Smooth muscle cell (in vitro differentiated cells): ENCODE measurements around the gene VPREB3. TPM values are rescaled to one million over a fixed set of nuclear protein-coding genes. Genes with fewer than 3 reads are reported as not detected.

ENCODE experiments used
- DNase-seq: peaks from one replicate; lab custom pipeline; 2025; ENCODE audit not compliant: unreplicated experiment; lab: John Stamatoyannopoulos, UW
- H2AFZ ChIP-seq: fragments of 200-600 bp; sonication (generic); 2 replicates; pipeline ENCODE4 v1.6.0; 2016; ENCODE audit warnings: antibody characterized with exemption, low read depth, mild to moderate bottlenecking
- H3F3A ChIP-seq: fragments of 200-600 bp; sonication (generic); 2 replicates; pipeline ENCODE4 v1.6.0; 2017; ENCODE audit warnings: antibody characterized with exemption, low read depth
- H3K27ac ChIP-seq: fragments of 200-600 bp; sonication (generic); 2 replicates; pipeline ENCODE4 v1.5.1; 2016; ENCODE audit warnings: low read depth, mild to moderate bottlenecking
- H3K27me3 ChIP-seq: fragments of 200-600 bp; sonication (generic); 2 replicates; pipeline ENCODE4 v1.6.1; 2016; ENCODE audit warnings: low read depth, mild to moderate bottlenecking
- H3K36me3 ChIP-seq: fragments of 200-600 bp; sonication (generic); 2 replicates; pipeline ENCODE4 v1.5.1; 2016; ENCODE audit warnings: low read depth
- H3K4me1 ChIP-seq: fragments of 200-600 bp; sonication (generic); 2 replicates; pipeline ENCODE4 v1.5.1; 2016; ENCODE audit warnings: low read depth
- H3K4me2 ChIP-seq: fragments of 200-600 bp; sonication (generic); 2 replicates; pipeline ENCODE4 v1.6.0; 2016; ENCODE audit warnings: mild to moderate bottlenecking
- H3K4me3 ChIP-seq: fragments of 200-600 bp; sonication (generic); 2 replicates; pipeline ENCODE4 v1.5.1; 2016; ENCODE audit warnings: mild to moderate bottlenecking
- H3K79me2 ChIP-seq: fragments of 200-600 bp; sonication (generic); 2 replicates; pipeline ENCODE4 v1.6.0; 2016; ENCODE audit warnings: low read depth, mild to moderate bottlenecking
- H3K9ac ChIP-seq: fragments of 200-600 bp; sonication (generic); 2 replicates; pipeline ENCODE4 v1.6.0; 2016; ENCODE audit warnings: low read depth
- H3K9me3 ChIP-seq: fragments of 200-600 bp; sonication (generic); replicated peaks from 2 replicates; pipeline ENCODE4 v1.5.1; 2016; ENCODE audit warnings: low read depth
- H4K20me1 ChIP-seq: fragments of 200-600 bp; sonication (generic); 2 replicates; pipeline ENCODE4 v1.6.0; 2016; ENCODE audit warnings: low read depth
- CTCF ChIP-seq: fragments of 200-600 bp; sonication (generic); IDR thresholded peaks from 2 replicates; pipeline ENCODE4 v1.5.1; 2017; ENCODE audit warnings: borderline replicate concordance, mild to moderate bottlenecking, antibody characterized with exemption; ENCODE audit not compliant: insufficient read depth, poor library complexity, severe bottlenecking
- WGBS: methylation state at CpG from one replicate; pipeline ENCODE4 v1.1.7; 2016; ENCODE audit warnings: low lambda C conversion rate; 5-methylcytosine and 5-hydroxymethylcytosine counted together
- polyA plus RNA-seq: library from polyadenylated mRNA; unstranded; fragments of >200 nt; fragmentation: Nextera tagmentation; extraction: Ambion mirVana; gene quantifications from 2 replicates; pipeline ENCODE4 v1.2.1, GENCODE V29; 2016
- total RNA-seq: library from RNA; depleted of rRNA; stranded (reverse); fragments of >200 nt; gene quantifications from 2 replicates; pipeline ENCODE4 v1.2.3, GENCODE V29; 2014

VPREB3 gene
- total and polyA plus RNA-seq, 2 experiments from 2014 or later, result not detected

- Histone ChIP-seq H3K4me3 (no peak overlapping the region), H4K20me1 (no peaks in the 10 kb centered on the region), H3K36me3 (no peaks in the 10 kb centered on the region), H3K27ac (no peak overlapping the region), H3F3A (no peaks in the 10 kb centered on the region), H3K79me2 (no peaks in the 10 kb centered on the region), H3K9ac (no peak overlapping the region), H3K4me2 (no peak overlapping the region), H3K27me3 (no peaks in the 10 kb centered on the region), H3K9me3 (no peaks in the 10 kb centered on the region), H3K4me1 (no peaks in the 10 kb centered on the region), H2AFZ (no peak overlapping the region)
- no peak for DNase-seq
- TF ChIP-seq CTCF, result no peak
- WGBS, result 93% methylated on average over 2 of the region's 2 CpGs
Observed at GRCh38 chr22:23722724-23723123, 31.5 kb downstream of the VPREB3 start.

DNA sequence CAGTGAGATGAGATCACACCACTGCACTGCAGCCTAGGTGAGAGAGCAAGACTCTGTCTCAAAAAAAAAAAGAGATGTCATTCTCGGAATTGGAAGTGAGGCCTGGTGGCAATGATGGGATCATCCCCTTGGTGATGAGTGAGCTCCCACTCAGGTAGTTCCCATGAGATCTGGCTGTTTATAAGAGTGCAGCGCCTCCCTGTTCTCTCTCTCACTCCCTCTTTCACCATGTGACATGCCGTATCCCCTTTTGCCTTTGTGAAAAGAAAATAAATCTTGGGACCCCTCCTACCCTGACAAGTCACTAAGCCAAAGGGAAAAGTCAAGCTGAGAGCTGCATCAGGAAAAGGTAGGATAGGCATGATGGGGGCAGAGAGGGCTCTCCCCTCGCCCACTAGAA is 32.1 kb downstream of the VPREB3 start:
- Histone ChIP-seq H3K9ac (no peak overlapping the region), H3K79me2 (no peaks in the 10 kb centered on the region), H4K20me1 (no peaks in the 10 kb centered on the region), H3K4me2 (no peak overlapping the region), H3K27ac (no peak overlapping the region), H3K4me3 (no peak overlapping the region), H3F3A (no peaks in the 10 kb centered on the region), H3K27me3 (no peaks in the 10 kb centered on the region), H3K4me1 (no peaks in the 10 kb centered on the region), H3K36me3 (no peaks in the 10 kb centered on the region), H3K9me3 (no peaks in the 10 kb centered on the region), H2AFZ (no peak overlapping the region)
- TF ChIP-seq CTCF, result no peak
- WGBS, result 94% methylated on average over 4 of the region's 4 CpGs
- DNase-seq, result no peak

DNA sequence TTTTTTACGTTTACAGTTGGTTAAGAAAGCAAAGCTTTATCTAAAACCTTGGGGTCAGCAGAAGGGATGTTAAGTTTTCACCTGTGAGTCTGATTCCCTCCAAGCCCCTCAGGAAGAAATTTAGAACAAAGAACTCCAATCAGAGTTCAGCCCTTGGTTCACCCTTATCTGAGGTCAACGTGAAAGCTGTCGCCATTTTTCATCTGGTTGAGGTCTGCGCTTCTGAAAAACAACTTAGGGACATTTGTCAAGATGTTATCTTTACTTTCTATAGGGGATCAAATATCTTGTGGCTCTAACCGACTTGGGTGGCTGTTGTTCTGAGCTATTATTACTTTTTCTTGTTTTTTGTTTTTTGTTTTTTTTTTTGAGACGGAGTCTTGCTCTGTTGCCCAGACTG is 33.4 kb downstream of the VPREB3 start:
- Histone ChIP-seq H3K4me3 (no peak overlapping the region), H3K27me3 (no peaks in the 10 kb centered on the region), H3K4me2 (no peak overlapping the region), H3K9me3 (no peaks in the 10 kb centered on the region), H4K20me1 (no peaks in the 10 kb centered on the region), H3K9ac (no peak overlapping the region), H3K36me3 (no peaks in the 10 kb centered on the region), H3F3A (no peaks in the 10 kb centered on the region), H3K27ac (no peak overlapping the region), H2AFZ (no peak overlapping the region), H3K4me1 (peaks cover 4% of the 10 kb centered on the region), H3K79me2 (peaks cover 11% of the 10 kb centered on the region)
- WGBS, result 87% methylated on average over 6 of the region's 6 CpGs
- no peak for TF ChIP-seq CTCF
- DNase-seq, result no peak

GRCh38 chr22:23718371-23719165 is 35.7 kb downstream of the VPREB3 start:
- H3K4me2 ChIP-seq, result no peak overlapping the region
- no peak overlapping the region for H3K9ac ChIP-seq
- no peaks in the 10 kb centered on the region for H3K36me3 ChIP-seq
- no peak for DNase-seq
- H3K27me3 ChIP-seq, result no peaks in the 10 kb centered on the region
- peaks cover 11% of the 10 kb centered on the region for H3K79me2 ChIP-seq
- WGBS, result 96% methylated on average over 17 of the region's 17 CpGs
- no peak overlapping the region for H2AFZ ChIP-seq
- H3F3A ChIP-seq, result no peaks in the 10 kb centered on the region
- no peak overlapping the region for H3K4me3 ChIP-seq
- no peak for TF ChIP-seq CTCF
- H3K27ac ChIP-seq, result no peak overlapping the region
- no peaks in the 10 kb centered on the region for H4K20me1 ChIP-seq
- peaks cover 4% of the 10 kb centered on the region for H3K4me1 ChIP-seq
- no peaks in the 10 kb centered on the region for H3K9me3 ChIP-seq
